ENCODE measurements around the gene LIN7A. TPM values are rescaled to one million over a fixed set of nuclear protein-coding genes. Genes with fewer than 3 reads are reported as not detected.

Gene LIN7A
- total and polyA plus RNA-seq, 2 of the 4 experiments (the other 2 are of a cell fraction), result 10.8 to 24.7 TPM

- H3K4me2 ChIP-seq (ENCODE audit: low read depth, low read length), result no peak overlapping the region
- H4K20me1 ChIP-seq (ENCODE audit: insufficient read depth, low read length), result no peaks in the 10 kb centered on the region
- H3K14ac ChIP-seq (replicated peaks; ENCODE audit: low read depth, low read length), result no peak overlapping the region
- no peak for DNase-seq
- no peaks in the 10 kb centered on the region for H3K79me1 ChIP-seq (ENCODE audit: low read depth in 1 of 2, low read length in 2 of 2)
- no peaks in the 10 kb centered on the region for H3K36me3 ChIP-seq (ENCODE audit: control insufficient read depth, insufficient read depth, low read length)
- ATAC-seq (ENCODE audit: low read depth), result no peak
- intact Hi-C loops (cut with micrococcal nuclease) (no loop called here), in situ Hi-C loops (cut with MboI; ENCODE audit: low sequenced_read_pairs) (loop anchor here (25.0 kb wide), 1 partner anchor 1380 kb away; no protein-coding TSS in a partner anchor), dilution Hi-C loops (cut with HindIII; ENCODE audit: low sequenced_read_pairs, unreplicated experiment) (no loop called here)
- H4K91ac ChIP-seq (ENCODE audit: insufficient read depth, low read depth, low read length), result no peak overlapping the region
- H3K56ac ChIP-seq (ENCODE audit: extremely low read depth, insufficient read depth, low read length), result no peak overlapping the region
- TF ChIP-seq POLR2A (IDR thresholded peaks at IDR 0.05; ENCODE audit: low read depth, low read length) (no peak), CTCF (conservative IDR thresholded peaks at IDR 0.05; ENCODE audit: low read depth, low read length) (no peak), SMC3 (IDR thresholded peaks at IDR 0.05; ENCODE audit: low read depth, low read length) (no peak), RFX5 (IDR thresholded peaks at IDR 0.05; ENCODE audit: low read depth, low read length) (no peak), FOS (IDR thresholded peaks at IDR 0.05; ENCODE audit: low read depth, low read length) (no peak), USF2 (IDR thresholded peaks at IDR 0.05; ENCODE audit: low read depth, low read length) (no peak), CHD1 (IDR thresholded peaks at IDR 0.05; ENCODE audit: low read depth, low read length) (no peak), RAD21 (IDR thresholded peaks at IDR 0.05; ENCODE audit: low read length) (no peak), CEBPB (IDR thresholded peaks at IDR 0.05; ENCODE audit: low read depth, low read length) (no peak), MAZ (IDR thresholded peaks at IDR 0.05; ENCODE audit: borderline replicate concordance, low read depth, low read length) (no peak), ELK1 (IDR thresholded peaks at IDR 0.05; ENCODE audit: borderline replicate concordance, low read depth, low read length) (no peak), RCOR1 (IDR thresholded peaks at IDR 0.05; ENCODE audit: insufficient replicate concordance, low read length) (no peak), BHLHE40 (IDR thresholded peaks at IDR 0.05; ENCODE audit: low read depth, low read length) (no peak)
- H3K4me3 ChIP-seq (ENCODE audit: insufficient read depth, low read depth, low read length), result no peak overlapping the region
- H4K8ac ChIP-seq (ENCODE audit: low read depth in 2 of 2, low read length in 2 of 2), result no peak overlapping the region
- CTCF ChIA-PET, result no interaction called here
- no peak overlapping the region for H2AK5ac ChIP-seq (ENCODE audit: low read depth, low read length)
- no peak overlapping the region for H4K5ac ChIP-seq (ENCODE audit: low read depth, low read length)
- no peaks in the 10 kb centered on the region for H3K9me1 ChIP-seq (ENCODE audit: insufficient read depth, low read length)
- no peak overlapping the region for H3K4ac ChIP-seq (ENCODE audit: low read depth, low read length)
- no peak overlapping the region for H3K23ac ChIP-seq (ENCODE audit: low read depth, low read length)
- H2BK120ac ChIP-seq (ENCODE audit: low read depth, low read length), result no peak overlapping the region
- no peak overlapping the region for H2AK9ac ChIP-seq (replicated peaks; ENCODE audit: low read depth, low read length, poor library complexity)
- H3K27ac ChIP-seq (ENCODE audit: insufficient read depth, low read length), result no peak overlapping the region
- H2BK20ac ChIP-seq (ENCODE audit: low read depth, low read length), result no peak overlapping the region
- H3K4me1 ChIP-seq (ENCODE audit: control insufficient read depth, insufficient read depth, low read length), result no peaks in the 10 kb centered on the region
- no peak overlapping the region for H2AFZ ChIP-seq (replicated peaks; ENCODE audit: low read length, poor library complexity)
- no peaks in the 10 kb centered on the region for H3K27me3 ChIP-seq (ENCODE audit: control insufficient read depth, insufficient read depth, low read length)
- no peak overlapping the region for H2BK5ac ChIP-seq (ENCODE audit: low read depth, low read length, poor library complexity, severe bottlenecking)
- BruUV-seq (replicated peaks), result no TSS peak
- H3K18ac ChIP-seq (ENCODE audit: low read depth, low read length), result no peak overlapping the region
- no peaks in the 10 kb centered on the region for H3K9me3 ChIP-seq (ENCODE audit: control insufficient read depth, insufficient read depth, low read length)
- POLR2A ChIA-PET (ENCODE audit: unreplicated experiment), result no interaction called here
- no peak overlapping the region for H3K9ac ChIP-seq (ENCODE audit: low read depth, low read length)
- H2BK15ac ChIP-seq (ENCODE audit: low read depth, low read length), result no peak overlapping the region
Measured at GRCh38 chr12:80791863-80792262, 145.9 kb downstream of the LIN7A start.

Measured in IMR-90 (cell line).